H1 (cell line): Measurements from ENCODE around the gene BEAN1. TPM values are rescaled to one million over a fixed set of nuclear protein-coding genes. Genes with fewer than 3 reads are reported as not detected.

Experiments
- CTCF ChIA-PET: fragments of 300-600 bp; sonication (Branson Sonifier 250); formaldehyde crosslinking; loops from one replicate; lab custom pipeline; 2021; ENCODE audit not compliant: partially characterized antibody; lab: Charles Lee
- POLR2A ChIA-PET: fragments of 300-600 bp; sonication (Branson Sonifier 250); formaldehyde crosslinking; loops from one replicate; lab custom pipeline; 2021; ENCODE audit warnings: inconsistent platforms; ENCODE audit not compliant: partially characterized antibody; lab: Charles Lee
- DNase-seq, 2 experiments: peaks; one replicate each; pipeline versions ENCODE4 v3.0.0 to v3.0.0-alpha.2; 2010 to 2022; ENCODE audit warnings: low spot score in 2 of 2, low read depth in 1 of 2, mixed read lengths in 1 of 2
- FAIRE-seq: peaks from 2 replicates; lab custom pipeline; 2011; peaks lifted over from hg19 to GRCh38; lab: Jason Lieb, UNC
- H2AFZ ChIP-seq: 2 replicates; pipeline ENCODE4 v1.8.1; 2012; ENCODE audit warnings: low read length, inconsistent platforms
- H2AK5ac ChIP-seq: 2 replicates; pipeline ENCODE4 v1.6.1; 2013; ENCODE audit warnings: low read depth, low read length
- H2BK120ac ChIP-seq: replicated peaks from 2 replicates; pipeline ENCODE3; 2013; ENCODE audit warnings: low read depth, low read length, inconsistent platforms
- H2BK12ac ChIP-seq: 2 replicates; pipeline ENCODE4 v1.6.1; 2013; ENCODE audit warnings: low read depth, low read length
- H2BK15ac ChIP-seq: 2 replicates; pipeline ENCODE4 v1.6.1; 2013; ENCODE audit warnings: low read length
- H2BK20ac ChIP-seq: 2 replicates; pipeline ENCODE4 v1.6.1; 2013; ENCODE audit warnings: low read length
- H2BK5ac ChIP-seq: 2 replicates; pipeline ENCODE4 v1.6.1; 2013; ENCODE audit warnings: low read depth, low read length
- H3K14ac ChIP-seq: 2 replicates; pipeline ENCODE4 v1.6.1; 2013; ENCODE audit warnings: inconsistent platforms; ENCODE audit not compliant: insufficient read length
- H3K18ac ChIP-seq: 2 replicates; pipeline ENCODE4 v1.6.1; 2013; ENCODE audit warnings: low read length; ENCODE audit errors: extremely low read depth
- H3K23ac ChIP-seq: 2 replicates; pipeline ENCODE4 v1.6.1; 2013; ENCODE audit warnings: inconsistent platforms; ENCODE audit not compliant: insufficient read length
- H3K23me2 ChIP-seq: 2 replicates; pipeline ENCODE4 v1.6.1; 2013; ENCODE audit warnings: low read depth, low read length
- H3K27ac ChIP-seq: 2 replicates; pipeline ENCODE4 v1.6.1; 2011; ENCODE audit warnings: low read depth, low read length, inconsistent platforms
- H3K27me3 ChIP-seq, 4 experiments: replicated peaks in 1 of 4; 1 replicate in 1 of 4; 2 replicates in 3 of 4; pipeline versions ENCODE4 v1.6.1 to v1.8.1; 2011 to 2013; ENCODE audit warnings: low read length in 3 of 4, mild to moderate bottlenecking in 3 of 4, inconsistent platforms in 2 of 4, mixed read lengths in 2 of 4, moderate library complexity in 1 of 4; ENCODE audit not compliant: control insufficient read depth in 3 of 4, insufficient read depth in 3 of 4; ENCODE audit errors: extremely low read depth in 1 of 4
- H3K36me3 ChIP-seq, 4 experiments: 2 replicates each; pipeline versions ENCODE4 v1.6.1 to v1.8.1; 2011 to 2013; ENCODE audit warnings: mild to moderate bottlenecking in 4 of 4, low read length in 3 of 4, moderate library complexity in 2 of 4, control low read depth in 1 of 4, inconsistent platforms in 1 of 4; ENCODE audit not compliant: insufficient read depth in 4 of 4, control insufficient read depth in 2 of 4
- H3K4ac ChIP-seq: replicated peaks from 2 replicates; pipeline ENCODE3; 2013; ENCODE audit warnings: low read length, low read depth, mixed read lengths, inconsistent platforms; ENCODE audit not compliant: insufficient read length
- H3K4me1 ChIP-seq, 4 experiments: replicated peaks in 1 of 4; 1 replicate in 1 of 4; 2 replicates in 3 of 4; pipeline versions ENCODE4 v1.6.1 to v1.8.1; 2011 to 2013; ENCODE audit warnings: low read length in 3 of 4, inconsistent platforms in 2 of 4, mixed read lengths in 1 of 4; ENCODE audit not compliant: insufficient read depth in 4 of 4, control insufficient read depth in 3 of 4
- H3K4me2 ChIP-seq, 2 experiments: 2 replicates each; pipeline versions ENCODE4 v1.6.1 to v1.8.1; 2011 to 2013; ENCODE audit warnings: low read depth in 2 of 2, low read length in 2 of 2, control low read depth in 1 of 2, inconsistent platforms in 1 of 2, mild to moderate bottlenecking in 1 of 2; ENCODE audit not compliant: insufficient read depth in 1 of 2
- H3K4me3 ChIP-seq, 4 experiments: fragments of 200-600, 300-600 bp in 1 of 4; sonication (generic), shearing (Covaris generic), sonication (Bioruptor Twin) in 1 of 4; 2 replicates each; pipeline versions ENCODE4 v1.5.1 to v1.8.1; 2011 to 2016; ENCODE audit warnings: low read length in 4 of 4, low read depth in 3 of 4, control low read depth in 2 of 4, inconsistent platforms in 2 of 4, mild to moderate bottlenecking in 2 of 4, mixed read lengths in 1 of 4, moderate library complexity in 1 of 4; ENCODE audit not compliant: insufficient read depth in 2 of 4; ENCODE audit errors: extremely low read depth in 1 of 4
- H3K56ac ChIP-seq: replicated peaks from 2 replicates; pipeline ENCODE3; 2013; ENCODE audit warnings: low read depth, mild to moderate bottlenecking, mixed read lengths, low read length, inconsistent platforms; ENCODE audit not compliant: insufficient read length
- H3K79me1 ChIP-seq: 2 replicates; pipeline ENCODE4 v1.6.1; 2013; ENCODE audit warnings: low read depth, low read length, control low read depth
- H3K79me2 ChIP-seq, 2 experiments: 2 replicates each; pipeline versions ENCODE4 v1.6.1 to v1.8.1; 2012 to 2013; ENCODE audit warnings: low read length in 2 of 2, mild to moderate bottlenecking in 2 of 2, inconsistent platforms in 1 of 2; ENCODE audit not compliant: insufficient read depth in 2 of 2, control insufficient read depth in 1 of 2
- H3K9ac ChIP-seq, 4 experiments: replicated peaks in 1 of 4; 1 replicate in 1 of 4; 2 replicates in 3 of 4; pipeline versions ENCODE4 v1.6.1 to v1.8.1; 2011 to 2013; ENCODE audit warnings: low read depth in 3 of 4, low read length in 3 of 4, control low read depth in 2 of 4, mild to moderate bottlenecking in 2 of 4, moderate library complexity in 2 of 4, inconsistent platforms in 1 of 4; ENCODE audit errors: extremely low read depth in 1 of 4
- H3K9me3 ChIP-seq, 2 experiments: 2 replicates each; pipeline versions ENCODE4 v1.6.1 to v1.8.1; 2012 to 2013; ENCODE audit warnings: mild to moderate bottlenecking in 2 of 2, moderate library complexity in 2 of 2, control low read depth in 1 of 2, inconsistent platforms in 1 of 2, low read depth in 1 of 2, low read length in 1 of 2, mixed read lengths in 1 of 2; ENCODE audit not compliant: insufficient read depth in 2 of 2
- H4K20me1 ChIP-seq, 2 experiments: replicated peaks in 1 of 2; 2 replicates each; pipeline versions ENCODE3 to v1.8.1; 2011 to 2013; ENCODE audit warnings: inconsistent platforms in 2 of 2, low read length in 2 of 2, mild to moderate bottlenecking in 1 of 2; ENCODE audit not compliant: insufficient read depth in 2 of 2, control insufficient read depth in 1 of 2
- H4K5ac ChIP-seq: 2 replicates; pipeline ENCODE4 v1.6.1; 2013; ENCODE audit warnings: low read length, low read depth, mixed read lengths, inconsistent platforms; ENCODE audit not compliant: insufficient read length
- H4K8ac ChIP-seq: 2 replicates; pipeline ENCODE4 v1.8.0; 2013; ENCODE audit warnings: mild to moderate bottlenecking, moderate library complexity, low read length, inconsistent platforms; ENCODE audit not compliant: insufficient read depth; ENCODE audit errors: extremely low read depth
- H4K91ac ChIP-seq: replicated peaks from 2 replicates; pipeline ENCODE3; 2013; ENCODE audit warnings: low read length, mixed read lengths, inconsistent platforms; ENCODE audit not compliant: insufficient read length
- CBX5 ChIP-seq: fragments of 300-800, 300-1000 bp; sonication (generic); IDR thresholded peaks from 2 replicates; pipeline ENCODE4 v1.7.1; 2016; ENCODE audit warnings: antibody characterized with exemption, low read length, low read depth
- CREB1 ChIP-seq: IDR thresholded peaks from 2 replicates; pipeline ENCODE4 v1.6.1; 2012; ENCODE audit warnings: inconsistent platforms
- HDAC2 ChIP-seq, 2 experiments: fragments of 300-600 bp in 1 of 2; sonication (generic) in 1 of 2; IDR thresholded peaks; 2 replicates each; pipeline ENCODE4 v1.6.1; 2011 to 2012; ENCODE audit warnings: low read depth in 2 of 2, low read length in 2 of 2, mild to moderate bottlenecking in 2 of 2, moderate library complexity in 2 of 2, borderline replicate concordance in 1 of 2, inconsistent platforms in 1 of 2
- JUN ChIP-seq: IDR thresholded peaks from 2 replicates; pipeline ENCODE4 v1.6.1; 2011; ENCODE audit warnings: low read depth, mild to moderate bottlenecking, improper control_type of control experiment, low read length
- RXRA ChIP-seq: IDR thresholded peaks from 2 replicates; pipeline ENCODE4 v1.6.1; 2011; ENCODE audit warnings: low read depth, mild to moderate bottlenecking, low read length, moderate library complexity; ENCODE audit not compliant: insufficient read depth
- SIN3A ChIP-seq, 2 experiments: IDR thresholded peaks in 1 of 2; conservative IDR thresholded peaks in 1 of 2; 2 replicates each; pipeline ENCODE4 v1.6.1; 2011 to 2012; ENCODE audit warnings: low read length in 2 of 2, improper control_type of control experiment in 1 of 2, low read depth in 1 of 2, mild to moderate bottlenecking in 1 of 2
- TAF7 ChIP-seq: optimal IDR thresholded peaks from 2 replicates; pipeline ENCODE3; 2011; ENCODE audit warnings: low read depth, mild to moderate bottlenecking, inconsistent platforms, low read length, moderate library complexity, borderline replicate concordance
- TCF12 ChIP-seq: IDR thresholded peaks from 2 replicates; pipeline ENCODE4 v1.6.1; 2011; ENCODE audit warnings: low read depth, mild to moderate bottlenecking, low read length
- WGBS, 2 experiments: shearing (Covaris generic) in 1 of 2; methylation state at CpG; one replicate each; pipeline versions ENCODE4 v1.1.6 to v1.1.7; 2013 to 2015; ENCODE audit warnings: low lambda C conversion rate in 2 of 2, mixed read lengths in 2 of 2, inconsistent platforms in 1 of 2, low coverage in 1 of 2, missing lambda C conversion rate in 1 of 2; ENCODE audit not compliant: insufficient replicate concordance in 2 of 2, insufficient coverage in 1 of 2, insufficient read length in 1 of 2; ENCODE audit errors: extremely low coverage in 1 of 2, missing lambda C conversion rate in 1 of 2; 5-methylcytosine and 5-hydroxymethylcytosine counted together
- polyA plus RNA-seq, 7 experiments: library from polyadenylated mRNA; depleted of rRNA in 3 of 7; stranded (reverse) in 5 of 7; unstranded in 2 of 7; fragments of >200 nt in 5 of 7; fragments of 200-250 nt in 2 of 7; gene quantifications; 1 replicate in 5 of 7; 2 replicates in 1 of 7; 4 replicates in 1 of 7; pipeline versions ENCODE4 v1.2.1 to v1.2.3, GENCODE V29; 2011 to 2013; ENCODE audit warnings: missing spikeins in 2 of 7, mixed read lengths in 2 of 7
- total RNA-seq: library from RNA; stranded (reverse); fragmentation: NEBNext Ultra II Directional; extraction: Animal tissue kit (Norgen Biotek cat#: 25700); gene quantifications from 2 replicates; pipeline ENCODE4 v1.2.1, GENCODE V29; 2021
- TF ChIP-seq, protein P1 (sequence below): IDR thresholded peaks from 2 replicates; pipeline ENCODE4 v1.6.1; 2012; ENCODE audit warnings: inconsistent platforms

Gene BEAN1
- total and polyA plus RNA-seq, 2 of the 8 experiments (the other 6 are each of a cell fraction or from before 2014, with no cell fraction given), result 0.08 TPM; not detected in 1

DNA sequence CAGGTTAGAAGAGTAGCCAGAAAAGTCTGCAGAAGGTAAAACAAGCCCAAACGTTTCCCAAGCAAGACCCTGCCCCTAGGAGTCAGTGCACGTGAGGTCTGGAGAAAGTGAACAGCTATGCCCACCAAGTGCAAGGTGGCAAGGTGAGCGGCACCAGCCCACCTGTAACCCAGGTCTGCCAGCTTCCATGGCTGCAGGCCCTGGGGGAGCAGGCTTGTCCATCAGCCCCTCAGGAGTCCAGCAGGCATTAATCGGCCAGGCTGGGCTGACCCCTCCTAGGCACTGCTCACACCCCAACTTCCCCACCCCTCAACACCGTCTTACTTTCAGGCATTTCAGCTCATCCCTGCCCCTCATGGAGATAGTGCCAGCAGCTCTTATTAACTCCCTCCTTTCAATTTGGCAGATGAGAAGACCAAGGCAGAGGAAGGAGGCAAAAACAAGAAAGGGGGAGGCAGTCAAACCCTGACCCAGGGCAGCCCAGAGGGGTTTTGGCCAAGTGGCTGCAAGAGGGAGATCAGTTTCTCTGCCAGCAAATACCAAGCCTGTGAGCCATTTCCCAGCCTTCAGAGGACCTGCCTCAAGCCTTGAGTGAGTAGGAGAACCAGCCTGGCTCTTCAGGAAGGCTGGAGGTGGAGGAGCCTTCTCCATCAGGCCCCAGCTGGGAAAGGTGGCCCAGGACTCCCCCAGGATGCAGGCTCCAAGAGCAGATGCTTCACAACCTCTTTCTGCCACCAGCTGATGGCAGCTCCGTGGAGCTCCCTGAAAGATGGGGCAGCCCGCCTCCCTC lies 14.7 kb downstream of the BEAN1 start:
- H3K23ac ChIP-seq, result no peak overlapping the region
- H3K27ac ChIP-seq, result no peak overlapping the region
- H3K4ac ChIP-seq, result no peak overlapping the region
- H3K18ac ChIP-seq, result no peak overlapping the region
- H3K4me3 ChIP-seq, result no peak overlapping the region
- FAIRE-seq (no peak), DNase-seq (no peak)
- no peak overlapping the region for H2BK120ac ChIP-seq
- H2BK5ac ChIP-seq, result no peak overlapping the region
- 85% methylated on average over 7 of the region's 7 CpGs; no CpG with 5 or more reads in 1 of the 2 experiments for WGBS, 2 experiments
- H2BK20ac ChIP-seq, result no peak overlapping the region
- no peaks in the 10 kb centered on the region; a peak in 1 of 7 replicates for H3K27me3 ChIP-seq
- H4K8ac ChIP-seq, result no peak overlapping the region; the same call in 1 of the 2 replicates
- no peak overlapping the region for H3K9ac ChIP-seq
- no peak overlapping the region for H2AFZ ChIP-seq
- H3K23me2 ChIP-seq, result no peaks in the 10 kb centered on the region
- ChIA-PET POLR2A (no interaction called here), CTCF (interaction anchor here (1.0 to 4.5 kb wide), 9 partner anchors 9 to 114 kb away, joined by 3 to 30 read pairs (median 4); no protein-coding TSS in a partner anchor)
- H3K36me3 ChIP-seq, result no peaks in the 10 kb centered on the region
- H4K91ac ChIP-seq, result no peak overlapping the region
- no peak overlapping the region for H3K14ac ChIP-seq
- no peaks in the 10 kb centered on the region for H3K79me2 ChIP-seq
- no peaks in the 10 kb centered on the region for H3K9me3 ChIP-seq
- no peak overlapping the region for H2AK5ac ChIP-seq
- no peak overlapping the region for H3K56ac ChIP-seq
- H4K20me1 ChIP-seq, result no peaks in the 10 kb centered on the region
- TF ChIP-seq CBX5, result no peak
- TF ChIP-seq, protein P1, sequence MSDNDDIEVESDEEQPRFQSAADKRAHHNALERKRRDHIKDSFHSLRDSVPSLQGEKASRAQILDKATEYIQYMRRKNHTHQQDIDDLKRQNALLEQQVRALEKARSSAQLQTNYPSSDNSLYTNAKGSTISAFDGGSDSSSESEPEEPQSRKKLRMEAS, result no peak
- TF ChIP-seq TCF12, result no peak
- no peak for TF ChIP-seq CREB1
- TF ChIP-seq JUN, result no peak
- TF ChIP-seq HDAC2 (IDR thresholded peaks at IDR 0.05; ENCODE audit: borderline replicate concordance in 1 of 2, low read depth in 2 of 2, low read length in 2 of 2), result no peak
- TF ChIP-seq SIN3A (conservative IDR thresholded peaks at IDR 0.05 in 1 of 2, IDR thresholded peaks at IDR 0.05 in 1 of 2; ENCODE audit: low read depth in 1 of 2, low read length in 2 of 2), result no peak
- TF ChIP-seq RXRA, result no peak
- TF ChIP-seq TAF7, result no peak
- no peaks in the 10 kb centered on the region for H3K79me1 ChIP-seq
- H4K5ac ChIP-seq, result no peak overlapping the region
- H3K4me1 ChIP-seq, result peaks cover 0 to 6% (median 2%) of the 10 kb centered on the region in 4 experiments; a peak in 2 of 7 replicates
- H2BK15ac ChIP-seq, result no peak overlapping the region
- no peak overlapping the region for H2BK12ac ChIP-seq
- no peak overlapping the region for H3K4me2 ChIP-seq
